HepG2 (cell line): ENCODE results near the gene CFAP97.

Source experiments
- CREB1 ChIP-seq, 2 experiments: fragments of 450-650 bp in 1 of 2; IDR thresholded peaks; 2 replicates each; pipeline ENCODE4 v1.6.1; 2016 to 2017; ENCODE audit warnings: control low read depth in 1 of 2, mild to moderate bottlenecking in 1 of 2, missing compliant biosample characterization in 1 of 2, missing genetic modification characterization in 1 of 2
- EHMT2 ChIP-seq: fragments of 200-600 bp; sonication (generic); IDR thresholded peaks from 2 replicates; pipeline ENCODE4 v1.7.0; 2017; ENCODE audit warnings: antibody characterized with exemption, low read depth, low read length, borderline replicate concordance
- EZH2 ChIP-seq: conservative IDR thresholded peaks from 2 replicates; pipeline ENCODE4 v1.6.1; 2012; ENCODE audit warnings: mild to moderate bottlenecking, low read depth, low read length, moderate library complexity
- KDM5A ChIP-seq: fragments of 200-600 bp; sonication (generic); IDR thresholded peaks from 2 replicates; pipeline ENCODE4 v1.7.0; 2018; ENCODE audit warnings: antibody characterized with exemption, mild to moderate bottlenecking, low read length, borderline replicate concordance
- ZBTB10 ChIP-seq: sonication (generic); formaldehyde crosslinking; IDR thresholded peaks from 2 replicates; pipeline ENCODE4 v1.4.0; 2020; ENCODE audit warnings: missing genetic modification reagents, borderline replicate concordance

GRCh38 chr4:185119927-185120630, 83.7 kb downstream of the CFAP97 start:
- TF ChIP-seq EHMT2 (no peak), ZBTB10 (CRISPR knock-in tag) (no peak), EZH2 (no peak), CREB1 (IDR thresholded peaks at IDR 0.05) (no peak), CREB1 (CRISPR knock-in tag; IDR thresholded peaks at IDR 0.05) (no peak), KDM5A (no peak)
